Ascending aorta (tissue), 2 donors: Measurements from ENCODE around the gene BLCAP. TPM values are rescaled to one million over a fixed set of nuclear protein-coding genes. Genes with fewer than 3 reads are reported as not detected.

Experiments used
- DNase-seq, 2 donors: peaks; one replicate each; pipeline ENCODE4 v3.0.0-alpha.2; 2019; ENCODE audit warnings: low spot score in 2 of 2
- H3K27ac ChIP-seq, 2 donors: fragments of 200-600 bp; sonication (generic); one replicate each; pipeline ENCODE4 v1.5.1; 2016 to 2017; ENCODE audit warnings: mild to moderate bottlenecking in 1 of 2
- H3K27me3 ChIP-seq: fragments of 200-600 bp; sonication (generic); one replicate; pipeline ENCODE4 v1.5.1; 2017
- H3K36me3 ChIP-seq, 2 donors: fragments of 200-600 bp; sonication (generic); one replicate each; pipeline ENCODE4 v1.5.1; 2016
- H3K4me1 ChIP-seq, 2 donors: fragments of 200-600 bp; sonication (generic); one replicate each; pipeline ENCODE4 v1.5.1; 2016 to 2017; ENCODE audit warnings: mild to moderate bottlenecking in 1 of 2
- H3K4me3 ChIP-seq, 2 donors: fragments of 200-600 bp; sonication (generic); one replicate each; pipeline ENCODE4 v1.5.1; 2016 to 2017; ENCODE audit warnings: mild to moderate bottlenecking in 1 of 2
- H3K9me3 ChIP-seq, 2 donors: fragments of 200-600 bp; sonication (generic); one replicate each; pipeline ENCODE4 v1.5.1; 2016
- CTCF ChIP-seq, 3 experiments: fragments of 200-600 bp in 2 of 3; fragments of 450-650 bp in 1 of 3; sonication (generic) in 2 of 3; IDR thresholded peaks; one replicate each; pipeline ENCODE4 v1.5.1; 2016 to 2019; ENCODE audit warnings: antibody characterized with exemption in 3 of 3, mild to moderate bottlenecking in 1 of 3, moderate library complexity in 1 of 3
- intact Hi-C: fragments of 100-400 bp; cut with DNase I; formaldehyde crosslinking; loops from one replicate; pipeline ENCODE4 v1.15.1; 2023
- total RNA-seq: library from RNA; depleted of rRNA; stranded (reverse); fragments of >200 nt; gene quantifications from one replicate; pipeline ENCODE4 v1.1.0, GENCODE V29; 2016

Gene BLCAP
- total RNA-seq, 1 donor from 2014 or later: 43.9 TPM

GRCh38 chr20:37534401-37535157 lies 6.9 kb upstream of the BLCAP start:
- no peaks in the 10 kb centered on the region for H3K9me3 ChIP-seq
- H3K4me3 ChIP-seq: no peak overlapping the region
- H3K27me3 ChIP-seq: no peaks in the 10 kb centered on the region
- no peak overlapping the region for H3K27ac ChIP-seq
- DNase-seq: peak in 1 of 2 donors; percentile 70
- peak; percentile 80 to 86 (median 84) for TF ChIP-seq CTCF (IDR thresholded peaks at IDR 0.05)
- no peaks in the 10 kb centered on the region for H3K36me3 ChIP-seq
- no peaks in the 10 kb centered on the region for H3K4me1 ChIP-seq
- intact Hi-C loops: loop anchor here (1.0 to 5.0 kb wide), 3 partner anchors 152 to 332 kb away; no protein-coding TSS in a partner anchor

- Histone ChIP-seq H3K4me3 (no peak overlapping the region), H3K27ac (no peak overlapping the region), H3K9me3 (no peaks in the 10 kb centered on the region), H3K4me1 (no peaks in the 10 kb centered on the region), H3K27me3 (no peaks in the 10 kb centered on the region), H3K36me3 (no peaks in the 10 kb centered on the region)
- no peak for DNase-seq
- no peak for TF ChIP-seq CTCF (IDR thresholded peaks at IDR 0.05)
- intact Hi-C loops: loop anchor here (5.0 kb wide), 2 partner anchors 151 to 331 kb away; no protein-coding TSS in a partner anchor
Measured at GRCh38 chr20:37533154-37533715, 5.6 kb upstream of the BLCAP start.

- Histone ChIP-seq H3K27me3 (no peaks in the 10 kb centered on the region), H3K27ac (no peak overlapping the region), H3K9me3 (no peaks in the 10 kb centered on the region), H3K36me3 (no peaks in the 10 kb centered on the region), H3K4me3 (no peak overlapping the region), H3K4me1 (no peaks in the 10 kb centered on the region)
- intact Hi-C loops: loop anchor here (5.0 kb wide), 2 partner anchors 150 to 330 kb away; no protein-coding TSS in a partner anchor
- DNase-seq: no peak
- no peak for TF ChIP-seq CTCF (IDR thresholded peaks at IDR 0.05)
Measured at GRCh38 chr20:37531856-37532255, 4.2 kb upstream of the BLCAP start.

- no peaks in the 10 kb centered on the region for H3K9me3 ChIP-seq
- peaks cover 0 to 8% of the 10 kb centered on the region in 2 donors for H3K4me1 ChIP-seq
- TF ChIP-seq CTCF (IDR thresholded peaks at IDR 0.05): no peak
- H3K4me3 ChIP-seq: no peak overlapping the region
- no peaks in the 10 kb centered on the region for H3K36me3 ChIP-seq
- intact Hi-C loops: loop anchor here (5.0 kb wide), 2 partner anchors 148 to 328 kb away; no protein-coding TSS in a partner anchor
- no peaks in the 10 kb centered on the region for H3K27me3 ChIP-seq
- no peak for DNase-seq
- no peak overlapping the region for H3K27ac ChIP-seq
Measured at GRCh38 chr20:37530696-37531095, 3.0 kb upstream of the BLCAP start.

- Histone ChIP-seq H3K4me1 (peaks cover 0 to 9% of the 10 kb centered on the region in 2 donors), H3K27ac (no peak overlapping the region), H3K9me3 (no peaks in the 10 kb centered on the region), H3K4me3 (no peak overlapping the region), H3K36me3 (no peaks in the 10 kb centered on the region), H3K27me3 (no peaks in the 10 kb centered on the region)
- intact Hi-C loops: loop anchor here (5.0 kb wide), 3 partner anchors 133 to 328 kb away; no protein-coding TSS in a partner anchor
- no peak for TF ChIP-seq CTCF (IDR thresholded peaks at IDR 0.05)
- peak in 1 of 2 donors; percentile 51 for DNase-seq
Measured at GRCh38 chr20:37529968-37530600, 2.4 kb upstream of the BLCAP start.
